ENCODE data around the gene ITGB2. TPM values are rescaled to one million over a fixed set of nuclear protein-coding genes. Genes with fewer than 3 reads are reported as not detected.

The ITGB2 gene
- total RNA-seq (2014; rRNA removed; shearing (Covaris generic)): 1.7 and 1.8 TPM in 2 replicates

GRCh38 chr21:44920694-44921604 lies at the start of gene ITGB2:
TSS of gene ITGB2 (minus strand) at chr21:44920899. CDS start at chr21:44910782, 10,117 bp downstream.

GRCh38 chr21:44939532-44940115 lies 18.9 kb upstream of the ITGB2 start, which contains the start of gene SLX9:
TSS of gene SLX9 (plus strand) at chr21:44940029. CDS start at chr21:44940058, 29 bp downstream.

DNA sequence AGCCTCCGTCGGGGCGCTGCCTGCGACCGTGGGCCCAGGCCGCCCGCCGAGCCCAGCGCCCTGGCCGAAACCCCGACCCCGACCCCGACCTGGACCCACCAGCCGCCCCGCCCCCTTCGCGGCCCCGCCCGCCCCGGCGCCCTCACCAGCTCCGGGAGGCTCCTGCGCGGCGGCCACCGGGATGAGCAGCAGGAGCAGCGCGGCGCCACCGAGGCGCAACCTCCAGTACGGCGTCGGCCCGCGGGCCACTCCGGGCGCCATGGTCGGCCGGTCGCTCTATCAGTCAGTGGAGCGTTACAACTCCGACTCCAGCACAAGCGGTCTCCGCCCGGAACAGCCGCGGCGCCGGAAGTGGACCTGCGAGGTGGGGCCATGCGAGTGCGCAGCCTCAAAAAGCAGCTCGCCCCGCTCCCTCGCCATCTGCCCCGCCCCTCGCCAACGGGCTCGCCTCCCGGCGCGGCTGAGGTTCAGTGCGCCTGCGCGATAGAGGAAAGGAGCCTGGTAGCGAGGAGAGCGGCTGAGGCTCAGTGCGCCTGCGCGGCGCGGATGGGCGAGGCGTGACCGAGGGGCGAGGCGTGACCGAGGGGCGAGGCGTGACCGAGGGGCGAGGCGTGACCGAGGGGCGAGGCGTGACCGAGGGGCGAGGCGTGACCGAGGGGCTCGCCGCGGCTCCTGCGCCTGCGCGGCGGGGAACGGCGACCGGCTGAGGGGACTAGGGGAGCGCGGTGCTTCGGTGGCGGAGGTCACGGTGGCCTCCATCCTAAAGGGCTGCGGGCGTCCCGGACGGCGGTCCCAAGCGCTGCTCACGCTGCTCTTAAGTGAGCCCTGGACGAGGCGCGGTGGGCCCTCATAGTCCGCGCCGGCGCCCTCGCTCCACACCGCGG lies 47.1 kb downstream of the ITGB2 start, which contains the start of gene PTTG1IP:
PTTG1IP (minus strand) TSS at position 335 of the 884 bp plus-strand sequence; CDS start at position 261, 74 bp downstream.

Other genes with a start within 250 kb of the ITGB2 start
- not detected in 2 replicates for gene KRTAP12-1, start 238.7 kb downstream of the ITGB2 start, total RNA-seq (2014; rRNA removed; shearing (Covaris generic))
- gene KRTAP10-12, start 223.7 kb downstream of the ITGB2 start, total RNA-seq (2014; rRNA removed; shearing (Covaris generic)): not detected in 2 replicates
- not detected in 2 replicates for gene TSPEAR, start 209.3 kb downstream of the ITGB2 start, total RNA-seq (2014; rRNA removed; shearing (Covaris generic))
- 97.2 and 114 TPM in 2 replicates for gene UBE2G2, start 119.1 kb downstream of the ITGB2 start, total RNA-seq (2014; rRNA removed; shearing (Covaris generic))
- 52.6 and 57.9 TPM in 2 replicates for gene SUMO3, start 102.8 kb downstream of the ITGB2 start, total RNA-seq (2014; rRNA removed; shearing (Covaris generic))
- gene PTTG1IP, start 47.2 kb downstream of the ITGB2 start, total RNA-seq (2014; rRNA removed; shearing (Covaris generic)): 94.1 and 99.0 TPM in 2 replicates
- 40.7 and 46.2 TPM in 2 replicates for gene SLX9, start 19.1 kb upstream of the ITGB2 start, total RNA-seq (2014; rRNA removed; shearing (Covaris generic))
- gene ADARB1, start 153.7 kb upstream of the ITGB2 start, total RNA-seq (2014; rRNA removed; shearing (Covaris generic)): 8.6 and 11.6 TPM in 2 replicates

Data from A375 (cell line).